ENCODE data around the gene PDGFA.
"Not testable (repeated sequence)": the region's sequence is repeated elsewhere in the genome, so short reads cannot be mapped to it uniquely, and the experiment has no call there.

DNA sequence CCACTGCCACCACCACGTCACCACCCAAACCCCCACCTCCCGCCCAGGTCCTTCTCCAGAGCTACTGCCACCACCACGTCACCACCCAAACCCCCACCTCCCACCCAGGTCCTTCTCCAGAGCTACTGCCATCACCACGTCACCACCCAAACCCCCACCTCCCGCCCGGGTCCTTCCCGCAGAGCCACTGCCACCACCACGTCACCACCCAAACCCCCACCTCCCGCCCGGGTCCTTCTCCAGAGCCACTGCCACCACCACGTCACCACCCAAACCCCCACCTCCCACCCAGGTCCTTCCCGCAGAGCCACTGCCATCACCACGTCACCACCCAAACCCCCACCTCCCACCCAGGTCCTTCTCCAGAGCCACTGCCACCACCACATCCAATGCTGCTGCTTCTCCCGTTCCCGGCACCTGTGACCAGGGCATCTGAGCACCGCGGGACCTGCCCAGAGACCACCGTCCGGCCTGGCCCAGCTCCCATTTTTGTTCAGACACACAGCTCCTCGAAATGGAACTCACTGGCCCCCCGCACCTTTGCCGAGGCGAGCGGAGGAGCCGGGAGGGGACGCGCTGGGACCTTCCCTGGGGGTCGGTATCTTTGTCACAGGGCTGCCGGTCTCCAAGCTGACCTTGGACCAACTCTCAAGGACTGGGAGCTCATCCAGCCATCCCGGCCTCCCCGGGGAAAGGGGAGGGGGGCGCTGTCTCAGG is 32.7 kb upstream of the PDGFA start:
- TF ChIP-seq, protein P1, sequence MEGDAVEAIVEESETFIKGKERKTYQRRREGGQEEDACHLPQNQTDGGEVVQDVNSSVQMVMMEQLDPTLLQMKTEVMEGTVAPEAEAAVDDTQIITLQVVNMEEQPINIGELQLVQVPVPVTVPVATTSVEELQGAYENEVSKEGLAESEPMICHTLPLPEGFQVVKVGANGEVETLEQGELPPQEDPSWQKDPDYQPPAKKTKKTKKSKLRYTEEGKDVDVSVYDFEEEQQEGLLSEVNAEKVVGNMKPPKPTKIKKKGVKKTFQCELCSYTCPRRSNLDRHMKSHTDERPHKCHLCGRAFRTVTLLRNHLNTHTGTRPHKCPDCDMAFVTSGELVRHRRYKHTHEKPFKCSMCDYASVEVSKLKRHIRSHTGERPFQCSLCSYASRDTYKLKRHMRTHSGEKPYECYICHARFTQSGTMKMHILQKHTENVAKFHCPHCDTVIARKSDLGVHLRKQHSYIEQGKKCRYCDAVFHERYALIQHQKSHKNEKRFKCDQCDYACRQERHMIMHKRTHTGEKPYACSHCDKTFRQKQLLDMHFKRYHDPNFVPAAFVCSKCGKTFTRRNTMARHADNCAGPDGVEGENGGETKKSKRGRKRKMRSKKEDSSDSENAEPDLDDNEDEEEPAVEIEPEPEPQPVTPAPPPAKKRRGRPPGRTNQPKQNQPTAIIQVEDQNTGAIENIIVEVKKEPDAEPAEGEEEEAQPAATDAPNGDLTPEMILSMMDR (IDR thresholded peaks at IDR 0.05; ENCODE audit: borderline replicate concordance, extremely low read depth, low read length, poor library complexity, severe bottlenecking) = not testable (repeated sequence)
- not testable (repeated sequence) for TF ChIP-seq EZH2 (IDR thresholded peaks at IDR 0.05; ENCODE audit: borderline replicate concordance, low read depth, low read length, severe bottlenecking)
